HCT116 (cell line): ENCODE data around the gene TCP11. TPM values are rescaled to one million over a fixed set of nuclear protein-coding genes. Genes with fewer than 3 reads are reported as not detected.

Experiments used
- ATAC-seq: fragments of 200-7000 bp; cut with Tn5 transposase; 2 replicates; pipeline ENCODE4 v1.9.1; 2020; ENCODE audit warnings: mild to moderate bottlenecking, moderate library complexity
- BruUV-seq: library from RNA; stranded (reverse); fragments of 400-500 nt; replicated peaks from 2 replicates; lab custom pipeline; 2021; lab: Mats Ljungman, UMichigan
- CTCF ChIA-PET: fragments of 300-600 bp; sonication (Branson Sonifier 250); formaldehyde crosslinking; loops from one replicate; lab custom pipeline; 2021; ENCODE audit warnings: antibody characterized with exemption; lab: Charles Lee
- POLR2A ChIA-PET: fragments of 300-600, 350-600 bp; sonication (Branson Sonifier 250); formaldehyde crosslinking; loops from one replicate; lab custom pipeline; 2021; ENCODE audit warnings: antibody characterized with exemption; lab: Charles Lee
- RAD21 ChIA-PET, 2 experiments: fragments of 300-600 bp; sonication (Branson Sonifier 250); formaldehyde crosslinking; loops; one replicate each; lab custom pipeline; 2023; ENCODE audit warnings: low total read pairs in 2 of 2; ENCODE audit not compliant: uncharacterized antibody in 2 of 2, unreplicated experiment in 2 of 2, low non-redundant PET in 1 of 2; lab: Charles Lee
- DNase-seq: peaks from one replicate; pipeline ENCODE4 v3.0.0-alpha.2; 2010; ENCODE audit warnings: low read depth, low spot score
- H2AFZ ChIP-seq: fragments of 200-600 bp; shearing (Covaris generic), sonication (generic); 2 replicates; pipeline ENCODE4 v1.6.1; 2017; ENCODE audit warnings: low read depth, mixed run types, mixed read lengths, antibody characterized with exemption, low read length; ENCODE audit not compliant: poor library complexity, severe bottlenecking
- H3K27ac ChIP-seq: 2 replicates; pipeline ENCODE4 v1.5.1; 2012; ENCODE audit warnings: low read depth, low read length
- H3K27me3 ChIP-seq: fragments of 200-600 bp; sonication (generic); 2 replicates; pipeline ENCODE4 v1.6.1; 2016; ENCODE audit warnings: mixed run types, low read length, mixed read lengths; ENCODE audit not compliant: insufficient read depth
- H3K36me3 ChIP-seq, 2 experiments: fragments of 200-500 bp in 1 of 2; fragments of 200-600 bp in 1 of 2; sonication (Bioruptor generic) in 1 of 2; sonication (generic) in 1 of 2; 2 replicates each; pipeline versions ENCODE4 v1.5.1 to v1.6.1; 2014 to 2016; ENCODE audit warnings: low read length in 2 of 2, inconsistent platforms in 1 of 2, mixed read lengths in 1 of 2, mixed run types in 1 of 2; ENCODE audit not compliant: insufficient read depth in 2 of 2, control insufficient read depth in 1 of 2
- H3K4me1 ChIP-seq, 2 experiments: fragments of 200-600 bp in 1 of 2; sonication (generic) in 1 of 2; 2 replicates each; pipeline versions ENCODE4 v1.5.1 to v1.6.1; 2012 to 2017; ENCODE audit warnings: low read length in 2 of 2, inconsistent platforms in 1 of 2, mild to moderate bottlenecking in 1 of 2, mixed read lengths in 1 of 2, mixed run types in 1 of 2, moderate library complexity in 1 of 2; ENCODE audit not compliant: insufficient read depth in 2 of 2, control insufficient read depth in 1 of 2
- H3K4me2 ChIP-seq: fragments of 200-600 bp; sonication (generic); 2 replicates; pipeline ENCODE4 v1.6.1; 2017; ENCODE audit warnings: mixed run types, low read length, mixed read lengths
- H3K4me3 ChIP-seq, 2 experiments: fragments of 200-600 bp in 1 of 2; sonication (generic) in 1 of 2; replicated peaks in 1 of 2; 2 replicates each; pipeline ENCODE4 v1.5.1; 2011 to 2016; ENCODE audit warnings: low read length in 2 of 2, control low read depth in 1 of 2, low read depth in 1 of 2, mild to moderate bottlenecking in 1 of 2, mixed read lengths in 1 of 2, mixed run types in 1 of 2
- H3K79me2 ChIP-seq: fragments of 200-600 bp; sonication (generic); 2 replicates; pipeline ENCODE4 v1.6.1; 2017; ENCODE audit warnings: mild to moderate bottlenecking, mixed run types, low read length, moderate library complexity, mixed read lengths; ENCODE audit not compliant: insufficient read depth
- H3K9ac ChIP-seq: fragments of 200-600 bp; sonication (generic); 2 replicates; pipeline ENCODE4 v1.6.1; 2016; ENCODE audit warnings: low read length, mixed read lengths
- H3K9me2 ChIP-seq: fragments of 200-600 bp; sonication (generic), shearing (Covaris generic); 2 replicates; pipeline ENCODE4 v1.6.1; 2017; ENCODE audit warnings: mixed run types, mild to moderate bottlenecking, moderate library complexity; ENCODE audit not compliant: insufficient read depth
- H3K9me3 ChIP-seq, 2 experiments: fragments of 200-500 bp in 1 of 2; fragments of 200-600 bp in 1 of 2; sonication (Bioruptor generic) in 1 of 2; sonication (generic) in 1 of 2; 2 replicates each; pipeline ENCODE4 v1.6.1; 2014 to 2017; ENCODE audit warnings: low read length in 2 of 2, mixed read lengths in 2 of 2, inconsistent platforms in 1 of 2, low read depth in 1 of 2, mild to moderate bottlenecking in 1 of 2, mixed run types in 1 of 2, moderate library complexity in 1 of 2; ENCODE audit not compliant: control insufficient read depth in 1 of 2, insufficient read depth in 1 of 2
- H4K20me1 ChIP-seq: fragments of 200-600 bp; sonication (generic), shearing (Covaris generic); 2 replicates; pipeline ENCODE4 v1.6.1; 2017; ENCODE audit warnings: mixed run types, mild to moderate bottlenecking, moderate library complexity; ENCODE audit not compliant: insufficient read depth
- CBX3 ChIP-seq: IDR thresholded peaks from 2 replicates; pipeline ENCODE4 v1.6.1; 2012; ENCODE audit warnings: low read depth
- CEBPB ChIP-seq: IDR thresholded peaks from 2 replicates; pipeline ENCODE4 v1.6.1; 2012; ENCODE audit warnings: low read depth
- EZH2phosphoT487 ChIP-seq: fragments of 200-600 bp; IDR thresholded peaks from 2 replicates; pipeline ENCODE4 v1.6.1; 2018; ENCODE audit warnings: antibody characterized with exemption, borderline replicate concordance
- SIN3A ChIP-seq: IDR thresholded peaks from 2 replicates; pipeline ENCODE4 v1.6.1; 2012; ENCODE audit warnings: low read depth
- SP1 ChIP-seq: IDR thresholded peaks from 2 replicates; pipeline ENCODE4 v1.6.1; 2012; ENCODE audit warnings: low read depth
- YY1 ChIP-seq: IDR thresholded peaks from 2 replicates; pipeline ENCODE4 v1.6.1; 2011; ENCODE audit warnings: low read length, low read depth, moderate library complexity, mild to moderate bottlenecking; ENCODE audit not compliant: insufficient replicate concordance; ENCODE audit errors: extremely low read depth
- intact Hi-C: fragments of 100-400 bp; cut with micrococcal nuclease; formaldehyde crosslinking; loops from 2 replicates; pipeline ENCODE4 v1.10.0; 2022
- total RNA-seq: library from RNA; stranded (reverse); gene quantifications from one replicate; pipeline ENCODE4 v1.2.1, GENCODE V29; 2021; ENCODE audit not compliant: unreplicated experiment
- TF ChIP-seq, protein P1 (sequence below): IDR thresholded peaks from 2 replicates; pipeline ENCODE4 v1.6.1; 2011; ENCODE audit warnings: mild to moderate bottlenecking, low read length, moderate library complexity; ENCODE audit not compliant: insufficient replicate concordance; ENCODE audit errors: extremely low read depth

Gene TCP11
- total RNA-seq, 1 experiment from 2014 or later = not detected

- TF ChIP-seq, protein P1, sequence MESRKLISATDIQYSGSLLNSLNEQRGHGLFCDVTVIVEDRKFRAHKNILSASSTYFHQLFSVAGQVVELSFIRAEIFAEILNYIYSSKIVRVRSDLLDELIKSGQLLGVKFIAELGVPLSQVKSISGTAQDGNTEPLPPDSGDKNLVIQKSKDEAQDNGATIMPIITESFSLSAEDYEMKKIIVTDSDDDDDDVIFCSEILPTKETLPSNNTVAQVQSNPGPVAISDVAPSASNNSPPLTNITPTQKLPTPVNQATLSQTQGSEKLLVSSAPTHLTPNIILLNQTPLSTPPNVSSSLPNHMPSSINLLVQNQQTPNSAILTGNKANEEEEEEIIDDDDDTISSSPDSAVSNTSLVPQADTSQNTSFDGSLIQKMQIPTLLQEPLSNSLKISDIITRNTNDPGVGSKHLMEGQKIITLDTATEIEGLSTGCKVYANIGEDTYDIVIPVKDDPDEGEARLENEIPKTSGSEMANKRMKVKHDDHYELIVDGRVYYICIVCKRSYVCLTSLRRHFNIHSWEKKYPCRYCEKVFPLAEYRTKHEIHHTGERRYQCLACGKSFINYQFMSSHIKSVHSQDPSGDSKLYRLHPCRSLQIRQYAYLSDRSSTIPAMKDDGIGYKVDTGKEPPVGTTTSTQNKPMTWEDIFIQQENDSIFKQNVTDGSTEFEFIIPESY = no peak
- TF ChIP-seq YY1 (no peak), SIN3A (no peak), CEBPB (no peak), SP1 (no peak), EZH2phosphoT487 (no peak), CBX3 (no peak)
- TF ChIP-seq, all 23 proteins: peak for 0
These were observed 48.6 kb downstream of the TCP11 start for GRCh38 chr6:35092362-35093117.

More at GRCh38 chr6:35092362-35093117, 48.6 kb downstream of the TCP11 start:
- BruUV-seq = no TSS peak
- Histone ChIP-seq H3K9me2 (no peaks in the 10 kb centered on the region), H3K9ac (no peak overlapping the region), H3K27ac (no peak overlapping the region), H2AFZ (no peak overlapping the region), H3K27me3 (no peaks in the 10 kb centered on the region), H3K9me3 (no peaks in the 10 kb centered on the region), H4K20me1 (no peaks in the 10 kb centered on the region), H3K79me2 (no peaks in the 10 kb centered on the region), H3K4me2 (no peak overlapping the region), H3K36me3 (no peaks in the 10 kb centered on the region; a peak in 2 of 4 replicates), H3K4me1 (peaks cover 15 to 17% of the 10 kb centered on the region in 2 experiments), H3K4me3 (no peak overlapping the region)
- DNase-seq (no peak), ATAC-seq (no peak)
- POLR2A ChIA-PET = no interaction called here
- CTCF ChIA-PET = no interaction called here
- RAD21 ChIA-PET = no interaction called here
- intact Hi-C loops = no loop called here
